H1 (cell line): Measurements from ENCODE around the gene GRIFIN. TPM values are rescaled to one million over a fixed set of nuclear protein-coding genes. Genes with fewer than 3 reads are reported as not detected.

Experiments
- CTCF ChIA-PET: fragments of 300-600 bp; sonication (Branson Sonifier 250); formaldehyde crosslinking; loops from one replicate; lab custom pipeline; 2021; ENCODE audit not compliant: partially characterized antibody; lab: Charles Lee
- POLR2A ChIA-PET: fragments of 300-600 bp; sonication (Branson Sonifier 250); formaldehyde crosslinking; loops from one replicate; lab custom pipeline; 2021; ENCODE audit warnings: inconsistent platforms; ENCODE audit not compliant: partially characterized antibody; lab: Charles Lee
- DNase-seq, 2 experiments: peaks; one replicate each; pipeline versions ENCODE4 v3.0.0 to v3.0.0-alpha.2; 2010 to 2022; ENCODE audit warnings: low spot score in 2 of 2, low read depth in 1 of 2, mixed read lengths in 1 of 2
- FAIRE-seq: peaks from 2 replicates; lab custom pipeline; 2011; peaks lifted over from hg19 to GRCh38; lab: Jason Lieb, UNC
- H2AFZ ChIP-seq: 2 replicates; pipeline ENCODE4 v1.8.1; 2012; ENCODE audit warnings: low read length, inconsistent platforms
- H2AK5ac ChIP-seq: 2 replicates; pipeline ENCODE4 v1.6.1; 2013; ENCODE audit warnings: low read depth, low read length
- H2BK120ac ChIP-seq: replicated peaks from 2 replicates; pipeline ENCODE3; 2013; ENCODE audit warnings: low read depth, low read length, inconsistent platforms
- H2BK12ac ChIP-seq: 2 replicates; pipeline ENCODE4 v1.6.1; 2013; ENCODE audit warnings: low read depth, low read length
- H2BK15ac ChIP-seq: 2 replicates; pipeline ENCODE4 v1.6.1; 2013; ENCODE audit warnings: low read length
- H2BK20ac ChIP-seq: 2 replicates; pipeline ENCODE4 v1.6.1; 2013; ENCODE audit warnings: low read length
- H2BK5ac ChIP-seq: 2 replicates; pipeline ENCODE4 v1.6.1; 2013; ENCODE audit warnings: low read depth, low read length
- H3K14ac ChIP-seq: 2 replicates; pipeline ENCODE4 v1.6.1; 2013; ENCODE audit warnings: inconsistent platforms; ENCODE audit not compliant: insufficient read length
- H3K18ac ChIP-seq: 2 replicates; pipeline ENCODE4 v1.6.1; 2013; ENCODE audit warnings: low read length; ENCODE audit errors: extremely low read depth
- H3K23ac ChIP-seq: 2 replicates; pipeline ENCODE4 v1.6.1; 2013; ENCODE audit warnings: inconsistent platforms; ENCODE audit not compliant: insufficient read length
- H3K23me2 ChIP-seq: 2 replicates; pipeline ENCODE4 v1.6.1; 2013; ENCODE audit warnings: low read depth, low read length
- H3K27ac ChIP-seq: 2 replicates; pipeline ENCODE4 v1.6.1; 2011; ENCODE audit warnings: low read depth, low read length, inconsistent platforms
- H3K27me3 ChIP-seq, 4 experiments: replicated peaks in 1 of 4; 1 replicate in 1 of 4; 2 replicates in 3 of 4; pipeline versions ENCODE4 v1.6.1 to v1.8.1; 2011 to 2013; ENCODE audit warnings: low read length in 3 of 4, mild to moderate bottlenecking in 3 of 4, inconsistent platforms in 2 of 4, mixed read lengths in 2 of 4, moderate library complexity in 1 of 4; ENCODE audit not compliant: control insufficient read depth in 3 of 4, insufficient read depth in 3 of 4; ENCODE audit errors: extremely low read depth in 1 of 4
- H3K36me3 ChIP-seq, 4 experiments: 2 replicates each; pipeline versions ENCODE4 v1.6.1 to v1.8.1; 2011 to 2013; ENCODE audit warnings: mild to moderate bottlenecking in 4 of 4, low read length in 3 of 4, moderate library complexity in 2 of 4, control low read depth in 1 of 4, inconsistent platforms in 1 of 4; ENCODE audit not compliant: insufficient read depth in 4 of 4, control insufficient read depth in 2 of 4
- H3K4ac ChIP-seq: replicated peaks from 2 replicates; pipeline ENCODE3; 2013; ENCODE audit warnings: low read length, low read depth, mixed read lengths, inconsistent platforms; ENCODE audit not compliant: insufficient read length
- H3K4me1 ChIP-seq, 4 experiments: replicated peaks in 1 of 4; 1 replicate in 1 of 4; 2 replicates in 3 of 4; pipeline versions ENCODE4 v1.6.1 to v1.8.1; 2011 to 2013; ENCODE audit warnings: low read length in 3 of 4, inconsistent platforms in 2 of 4, mixed read lengths in 1 of 4; ENCODE audit not compliant: insufficient read depth in 4 of 4, control insufficient read depth in 3 of 4
- H3K4me2 ChIP-seq, 2 experiments: 2 replicates each; pipeline versions ENCODE4 v1.6.1 to v1.8.1; 2011 to 2013; ENCODE audit warnings: low read depth in 2 of 2, low read length in 2 of 2, control low read depth in 1 of 2, inconsistent platforms in 1 of 2, mild to moderate bottlenecking in 1 of 2; ENCODE audit not compliant: insufficient read depth in 1 of 2
- H3K4me3 ChIP-seq, 4 experiments: fragments of 200-600, 300-600 bp in 1 of 4; sonication (generic), shearing (Covaris generic), sonication (Bioruptor Twin) in 1 of 4; 2 replicates each; pipeline versions ENCODE4 v1.5.1 to v1.8.1; 2011 to 2016; ENCODE audit warnings: low read length in 4 of 4, low read depth in 3 of 4, control low read depth in 2 of 4, inconsistent platforms in 2 of 4, mild to moderate bottlenecking in 2 of 4, mixed read lengths in 1 of 4, moderate library complexity in 1 of 4; ENCODE audit not compliant: insufficient read depth in 2 of 4; ENCODE audit errors: extremely low read depth in 1 of 4
- H3K56ac ChIP-seq: replicated peaks from 2 replicates; pipeline ENCODE3; 2013; ENCODE audit warnings: low read depth, mild to moderate bottlenecking, mixed read lengths, low read length, inconsistent platforms; ENCODE audit not compliant: insufficient read length
- H3K79me1 ChIP-seq: 2 replicates; pipeline ENCODE4 v1.6.1; 2013; ENCODE audit warnings: low read depth, low read length, control low read depth
- H3K79me2 ChIP-seq, 2 experiments: 2 replicates each; pipeline versions ENCODE4 v1.6.1 to v1.8.1; 2012 to 2013; ENCODE audit warnings: low read length in 2 of 2, mild to moderate bottlenecking in 2 of 2, inconsistent platforms in 1 of 2; ENCODE audit not compliant: insufficient read depth in 2 of 2, control insufficient read depth in 1 of 2
- H3K9ac ChIP-seq, 4 experiments: replicated peaks in 1 of 4; 1 replicate in 1 of 4; 2 replicates in 3 of 4; pipeline versions ENCODE4 v1.6.1 to v1.8.1; 2011 to 2013; ENCODE audit warnings: low read depth in 3 of 4, low read length in 3 of 4, control low read depth in 2 of 4, mild to moderate bottlenecking in 2 of 4, moderate library complexity in 2 of 4, inconsistent platforms in 1 of 4; ENCODE audit errors: extremely low read depth in 1 of 4
- H3K9me3 ChIP-seq, 2 experiments: 2 replicates each; pipeline versions ENCODE4 v1.6.1 to v1.8.1; 2012 to 2013; ENCODE audit warnings: mild to moderate bottlenecking in 2 of 2, moderate library complexity in 2 of 2, control low read depth in 1 of 2, inconsistent platforms in 1 of 2, low read depth in 1 of 2, low read length in 1 of 2, mixed read lengths in 1 of 2; ENCODE audit not compliant: insufficient read depth in 2 of 2
- H4K20me1 ChIP-seq, 2 experiments: replicated peaks in 1 of 2; 2 replicates each; pipeline versions ENCODE3 to v1.8.1; 2011 to 2013; ENCODE audit warnings: inconsistent platforms in 2 of 2, low read length in 2 of 2, mild to moderate bottlenecking in 1 of 2; ENCODE audit not compliant: insufficient read depth in 2 of 2, control insufficient read depth in 1 of 2
- H4K5ac ChIP-seq: 2 replicates; pipeline ENCODE4 v1.6.1; 2013; ENCODE audit warnings: low read length, low read depth, mixed read lengths, inconsistent platforms; ENCODE audit not compliant: insufficient read length
- H4K8ac ChIP-seq: 2 replicates; pipeline ENCODE4 v1.8.0; 2013; ENCODE audit warnings: mild to moderate bottlenecking, moderate library complexity, low read length, inconsistent platforms; ENCODE audit not compliant: insufficient read depth; ENCODE audit errors: extremely low read depth
- H4K91ac ChIP-seq: replicated peaks from 2 replicates; pipeline ENCODE3; 2013; ENCODE audit warnings: low read length, mixed read lengths, inconsistent platforms; ENCODE audit not compliant: insufficient read length
- CEBPB ChIP-seq: IDR thresholded peaks from 2 replicates; pipeline ENCODE4 v1.6.1; 2012; ENCODE audit warnings: low read depth, low read length
- EP300 ChIP-seq, 2 experiments: IDR thresholded peaks; 1 replicate in 1 of 2; 2 replicates in 1 of 2; pipeline ENCODE4 v1.6.1; 2011 to 2012; ENCODE audit warnings: low read depth in 2 of 2, low read length in 2 of 2, mild to moderate bottlenecking in 2 of 2, borderline replicate concordance in 1 of 2, inconsistent platforms in 1 of 2, moderate library complexity in 1 of 2
- PHF8 ChIP-seq: fragments of 200-600 bp; sonication (generic); conservative IDR thresholded peaks from 2 replicates; pipeline ENCODE4 v1.7.1; 2012; ENCODE audit warnings: low read depth, mild to moderate bottlenecking, inconsistent platforms, low read length, moderate library complexity
- WGBS, 2 experiments: shearing (Covaris generic) in 1 of 2; methylation state at CpG; one replicate each; pipeline versions ENCODE4 v1.1.6 to v1.1.7; 2013 to 2015; ENCODE audit warnings: low lambda C conversion rate in 2 of 2, mixed read lengths in 2 of 2, inconsistent platforms in 1 of 2, low coverage in 1 of 2, missing lambda C conversion rate in 1 of 2; ENCODE audit not compliant: insufficient replicate concordance in 2 of 2, insufficient coverage in 1 of 2, insufficient read length in 1 of 2; ENCODE audit errors: extremely low coverage in 1 of 2, missing lambda C conversion rate in 1 of 2; 5-methylcytosine and 5-hydroxymethylcytosine counted together
- polyA plus RNA-seq, 7 experiments: library from polyadenylated mRNA; depleted of rRNA in 3 of 7; stranded (reverse) in 5 of 7; unstranded in 2 of 7; fragments of >200 nt in 5 of 7; fragments of 200-250 nt in 2 of 7; gene quantifications; 1 replicate in 5 of 7; 2 replicates in 1 of 7; 4 replicates in 1 of 7; pipeline versions ENCODE4 v1.2.1 to v1.2.3, GENCODE V29; 2011 to 2013; ENCODE audit warnings: missing spikeins in 2 of 7, mixed read lengths in 2 of 7
- total RNA-seq: library from RNA; stranded (reverse); fragmentation: NEBNext Ultra II Directional; extraction: Animal tissue kit (Norgen Biotek cat#: 25700); gene quantifications from 2 replicates; pipeline ENCODE4 v1.2.1, GENCODE V29; 2021

Gene GRIFIN
- total and polyA plus RNA-seq, 2 of the 8 experiments (the other 6 are each of a cell fraction or from before 2014, with no cell fraction given), result not detected

GRCh38 chr7:2509298-2509906, 33.2 kb upstream of the GRIFIN start:
- Histone ChIP-seq H3K27me3 (no peaks in the 10 kb centered on the region), H2BK12ac (0 out of 2 replicates have a peak overlapping the region, but pooled peaks have one; percentile 60), H3K9me3 (no peaks in the 10 kb centered on the region), H3K14ac (no peak overlapping the region), H2BK5ac (no peak overlapping the region), H2AK5ac (no peak overlapping the region), H3K18ac (no peak overlapping the region; the same call in 1 of the 2 replicates), H3K23ac (no peak overlapping the region), H4K20me1 (no peaks in the 10 kb centered on the region), H3K4me2 (no peak overlapping the region), H3K56ac (no peak overlapping the region), H3K23me2 (peaks cover 5% of the 10 kb centered on the region; the same call in 1 of the 2 replicates), H3K4ac (no peak overlapping the region), H2BK15ac (no peak overlapping the region), H3K36me3 (no peaks in the 10 kb centered on the region), H3K27ac (no peak overlapping the region; the same call in 1 of the 2 replicates), H4K5ac (no peak overlapping the region), H3K4me1 (peaks cover 0 to 11% (median 3%) of the 10 kb centered on the region in 4 experiments; a peak in 3 of 7 replicates), H3K79me1 (no peaks in the 10 kb centered on the region), H4K91ac (peak overlapping the region; percentile 61), H2AFZ (no peak overlapping the region), H3K79me2 (no peaks in the 10 kb centered on the region), H3K9ac (no peak overlapping the region), H2BK20ac (no peak overlapping the region), H4K8ac (peak overlapping the region; percentile 1; the same call in 1 of the 2 replicates), H3K4me3 (no peak overlapping the region), H2BK120ac (no peak overlapping the region)
- TF ChIP-seq EP300 (IDR thresholded peaks at IDR 0.05; ENCODE audit: borderline replicate concordance in 1 of 2, low read depth in 2 of 2, low read length in 2 of 2), result peak in 1 of 2 experiments; percentile 93; a peak in 1 of 3 replicates
- TF ChIP-seq PHF8, result no peak
- no peak for TF ChIP-seq CEBPB
- ChIA-PET POLR2A (interaction anchor here (1.0 to 4.6 kb wide), 5 partner anchors 9 to 123 kb away, joined by 3 to 19 read pairs (median 3); partner anchors contain the start of gene TTYH3), CTCF (interaction anchor here (0.6 to 1.9 kb wide), 5 partner anchors 29 to 162 kb away, joined by 3 to 5 read pairs (median 5); no protein-coding TSS in a partner anchor)
- FAIRE-seq (no peak), DNase-seq (no peak)
- WGBS, 2 experiments, result 90% methylated on average over 21 of the region's 23 CpGs; no CpG with 5 or more reads in 1 of the 2 experiments
